Osteocyte (in vitro differentiated cells): Measurements from ENCODE around the gene BAG1. TPM values are rescaled to one million over a fixed set of nuclear protein-coding genes. Genes with fewer than 3 reads are reported as not detected.

ENCODE experiments used
- DNase-seq: peaks from one replicate; pipeline ENCODE4 v3.0.0; 2021; ENCODE audit warnings: mixed read lengths; ENCODE audit not compliant: unreplicated experiment; ENCODE audit errors: extremely low spot score
- H3K27ac Mint-ChIP-seq: one replicate; pipeline ENCODE4 v1.8.0; 2021; ENCODE audit warnings: mild to moderate bottlenecking, mixed read lengths; ENCODE audit not compliant: unreplicated experiment
- H3K27me3 Mint-ChIP-seq: one replicate; pipeline ENCODE4 v1.8.0; 2021; ENCODE audit warnings: mixed read lengths; ENCODE audit not compliant: unreplicated experiment
- H3K36me3 Mint-ChIP-seq: one replicate; pipeline ENCODE4 v1.8.0; 2021; ENCODE audit warnings: mixed read lengths; ENCODE audit not compliant: unreplicated experiment
- H3K4me1 Mint-ChIP-seq: one replicate; pipeline ENCODE4 v1.8.0; 2021; ENCODE audit warnings: mixed read lengths; ENCODE audit not compliant: unreplicated experiment
- H3K4me3 Mint-ChIP-seq: one replicate; pipeline ENCODE4 v1.8.0; 2021; ENCODE audit warnings: mild to moderate bottlenecking, moderate library complexity, mixed read lengths; ENCODE audit not compliant: unreplicated experiment
- H3K9me3 Mint-ChIP-seq: one replicate; pipeline ENCODE4 v1.8.0; 2021; ENCODE audit warnings: mixed read lengths; ENCODE audit not compliant: unreplicated experiment
- total RNA-seq: library from RNA; stranded (reverse); gene quantifications from 2 replicates; pipeline ENCODE4 v1.2.1, GENCODE V29; 2021
- TF ChIP-seq, protein P1 (sequence below): fragments of 200-600 bp; sonication (generic); IDR thresholded peaks from 2 replicates; pipeline ENCODE4 v1.5.0; 2021; ENCODE audit warnings: antibody characterized with exemption, mild to moderate bottlenecking, moderate library complexity

BAG1 gene
- total RNA-seq, 1 donor from 2014 or later = 73.9 TPM

DNA sequence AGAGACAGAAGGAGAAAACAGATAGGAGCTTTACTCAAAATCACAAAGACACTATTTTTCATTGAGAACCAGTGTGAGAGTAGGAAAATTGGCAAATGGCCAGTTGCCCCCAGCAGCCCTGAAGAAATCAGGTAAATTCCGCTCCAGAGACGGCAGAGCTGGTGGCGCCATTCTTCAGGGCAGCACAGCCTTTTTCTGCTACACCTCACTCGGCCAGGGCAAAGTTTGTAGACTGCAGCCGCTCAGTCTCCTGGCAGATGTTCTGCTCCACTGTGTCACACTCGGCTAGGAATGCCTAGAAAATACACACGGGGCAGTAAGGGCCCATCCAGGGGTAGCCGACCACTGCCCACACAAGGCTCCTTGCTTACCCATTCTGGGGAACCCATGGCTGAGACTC, 9.5 kb downstream of the BAG1 start:
- Mint-ChIP-seq H3K27ac (no peak overlapping the region), H3K27me3 (no peaks in the 10 kb centered on the region), H3K4me3 (no peak overlapping the region), H3K9me3 (no peaks in the 10 kb centered on the region), H3K4me1 (no peaks in the 10 kb centered on the region), H3K36me3 (peaks cover 46% of the 10 kb centered on the region)
- DNase-seq = no peak
- TF ChIP-seq, protein P1, sequence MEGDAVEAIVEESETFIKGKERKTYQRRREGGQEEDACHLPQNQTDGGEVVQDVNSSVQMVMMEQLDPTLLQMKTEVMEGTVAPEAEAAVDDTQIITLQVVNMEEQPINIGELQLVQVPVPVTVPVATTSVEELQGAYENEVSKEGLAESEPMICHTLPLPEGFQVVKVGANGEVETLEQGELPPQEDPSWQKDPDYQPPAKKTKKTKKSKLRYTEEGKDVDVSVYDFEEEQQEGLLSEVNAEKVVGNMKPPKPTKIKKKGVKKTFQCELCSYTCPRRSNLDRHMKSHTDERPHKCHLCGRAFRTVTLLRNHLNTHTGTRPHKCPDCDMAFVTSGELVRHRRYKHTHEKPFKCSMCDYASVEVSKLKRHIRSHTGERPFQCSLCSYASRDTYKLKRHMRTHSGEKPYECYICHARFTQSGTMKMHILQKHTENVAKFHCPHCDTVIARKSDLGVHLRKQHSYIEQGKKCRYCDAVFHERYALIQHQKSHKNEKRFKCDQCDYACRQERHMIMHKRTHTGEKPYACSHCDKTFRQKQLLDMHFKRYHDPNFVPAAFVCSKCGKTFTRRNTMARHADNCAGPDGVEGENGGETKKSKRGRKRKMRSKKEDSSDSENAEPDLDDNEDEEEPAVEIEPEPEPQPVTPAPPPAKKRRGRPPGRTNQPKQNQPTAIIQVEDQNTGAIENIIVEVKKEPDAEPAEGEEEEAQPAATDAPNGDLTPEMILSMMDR = no peak

DNA sequence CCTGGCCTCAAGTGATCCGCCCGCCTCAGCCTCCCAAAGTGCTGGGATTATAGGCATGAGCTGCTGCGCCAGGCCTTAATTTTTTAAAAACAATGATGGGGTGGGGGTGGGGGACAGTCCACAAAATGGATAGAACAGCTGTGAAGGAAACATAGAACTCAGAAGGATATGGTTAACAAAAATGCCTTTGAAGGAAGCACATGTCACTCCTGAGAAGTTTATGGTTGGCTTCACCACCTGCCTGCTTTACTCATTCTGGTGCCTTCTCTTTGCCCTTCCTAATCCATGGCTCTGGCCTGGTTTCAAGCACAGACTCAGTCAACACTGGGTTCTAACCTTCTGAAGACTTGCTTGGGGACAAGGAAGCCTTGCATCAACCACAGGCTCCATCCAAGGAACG, 10.3 kb downstream of the BAG1 start:
- Mint-ChIP-seq H3K27me3 (no peaks in the 10 kb centered on the region), H3K36me3 (peaks cover 42% of the 10 kb centered on the region), H3K4me3 (no peak overlapping the region), H3K27ac (no peak overlapping the region), H3K9me3 (no peaks in the 10 kb centered on the region), H3K4me1 (no peaks in the 10 kb centered on the region)
- no peak for DNase-seq
- TF ChIP-seq, protein P1 = no peak

DNA sequence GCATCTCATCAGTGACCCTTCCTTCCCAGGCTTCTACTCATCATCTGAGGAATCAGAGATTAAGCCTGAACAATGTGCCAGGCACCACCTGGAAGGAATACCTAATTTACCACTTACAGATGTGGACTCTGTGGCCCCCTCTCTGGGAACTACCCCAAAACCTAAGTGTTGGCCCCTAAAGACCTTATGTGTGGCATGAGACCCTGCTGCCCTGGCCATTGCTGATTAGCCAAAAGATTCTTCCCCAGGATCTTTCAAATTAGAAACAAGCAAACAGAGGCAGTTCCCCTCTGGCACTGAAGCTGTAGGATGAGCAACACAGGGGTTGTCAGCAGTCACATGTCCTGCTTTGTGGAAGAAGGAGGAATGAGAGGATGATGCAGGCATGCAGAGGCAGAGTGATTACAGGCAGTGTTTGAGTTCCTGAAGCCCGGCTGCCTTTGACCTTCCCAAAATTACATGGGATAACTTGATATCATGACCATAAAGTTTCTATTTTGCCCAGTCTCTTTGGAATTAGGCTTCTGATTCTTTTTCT, 14.0 kb downstream of the BAG1 start:
- Mint-ChIP-seq H3K27me3 (no peaks in the 10 kb centered on the region), H3K4me1 (no peaks in the 10 kb centered on the region), H3K4me3 (no peak overlapping the region), H3K27ac (no peak overlapping the region), H3K9me3 (no peaks in the 10 kb centered on the region), H3K36me3 (peaks cover 24% of the 10 kb centered on the region)
- TF ChIP-seq, protein P1 = no peak
- no peak for DNase-seq

DNA sequence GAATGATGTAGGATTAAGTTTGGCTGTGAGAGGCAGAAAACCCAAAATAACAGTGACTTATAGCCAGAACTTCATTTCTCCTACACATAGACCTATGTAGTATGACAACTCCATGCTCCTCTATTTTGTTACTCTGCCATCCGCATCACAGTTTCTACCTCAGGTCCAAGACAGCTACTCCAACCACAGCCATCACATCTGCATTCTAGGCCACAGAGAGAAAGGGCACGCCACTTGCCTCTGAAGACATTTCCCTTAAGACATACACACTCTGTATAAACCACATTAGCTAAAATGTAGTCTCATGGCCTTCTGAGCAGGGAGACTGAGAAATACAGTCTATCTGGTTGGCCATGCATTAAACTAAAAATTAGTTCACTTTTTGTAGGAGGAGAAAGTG, 14.5 kb downstream of the BAG1 start:
- no peaks in the 10 kb centered on the region for H3K9me3 Mint-ChIP-seq
- peaks cover 23% of the 10 kb centered on the region for H3K36me3 Mint-ChIP-seq
- no peak for DNase-seq
- no peaks in the 10 kb centered on the region for H3K27me3 Mint-ChIP-seq
- H3K4me1 Mint-ChIP-seq = no peaks in the 10 kb centered on the region
- H3K27ac Mint-ChIP-seq = no peak overlapping the region
- TF ChIP-seq, protein P1 = no peak
- H3K4me3 Mint-ChIP-seq = no peak overlapping the region

DNA sequence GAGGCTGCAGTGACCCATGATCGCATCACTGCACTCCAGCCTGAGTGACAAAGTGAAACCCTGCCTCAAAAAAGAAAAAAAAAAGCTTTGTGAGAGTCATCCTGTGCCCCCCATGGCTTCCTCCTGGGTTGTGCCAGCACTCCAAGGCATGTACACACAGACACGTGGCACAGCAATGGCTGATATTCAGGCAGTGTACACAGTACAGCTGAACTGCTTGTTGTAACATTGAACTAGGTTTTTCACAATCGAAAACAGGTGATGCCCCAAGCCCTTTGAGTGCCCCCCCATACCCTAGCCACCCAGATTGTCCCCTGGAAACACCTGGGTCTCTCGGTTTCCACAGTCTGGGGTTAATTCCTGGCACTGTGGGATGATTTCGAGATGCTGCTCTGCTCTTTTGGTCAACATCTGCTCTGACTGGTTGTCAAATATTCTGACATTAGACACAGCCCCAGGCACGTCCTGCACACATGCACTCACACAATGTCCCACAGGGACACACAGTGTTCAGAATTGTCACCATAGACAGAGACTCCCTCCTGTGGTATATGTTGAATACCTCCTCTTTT, 15.3 kb downstream of the BAG1 start:
- H3K27ac Mint-ChIP-seq = no peak overlapping the region
- TF ChIP-seq, protein P1 = no peak

More for the DNA sequence above, 15.3 kb downstream of the BAG1 start:
- Mint-ChIP-seq H3K36me3 (peaks cover 15% of the 10 kb centered on the region), H3K4me1 (no peaks in the 10 kb centered on the region), H3K27me3 (no peaks in the 10 kb centered on the region), H3K9me3 (no peaks in the 10 kb centered on the region), H3K4me3 (no peak overlapping the region)
- no peak for DNase-seq
